Astrocyte (in vitro differentiated cells and primary cell): ENCODE results near the gene VEGFB. TPM values are rescaled to one million over a fixed set of nuclear protein-coding genes. Genes with fewer than 3 reads are reported as not detected.

Experiments used
- DNase-seq: peaks from one replicate; pipeline ENCODE4 v3.0.0-alpha.2; 2010; ENCODE audit warnings: low read depth
- FAIRE-seq: peaks from 2 replicates; lab custom pipeline; 2011; peaks lifted over from hg19 to GRCh38; lab: Jason Lieb, UNC
- H2AFZ ChIP-seq: 2 replicates; pipeline ENCODE4 v1.6.0; 2012; ENCODE audit warnings: low read depth, low read length, inconsistent platforms
- H3K27ac ChIP-seq: 2 replicates; pipeline ENCODE4 v1.5.1; 2011; ENCODE audit warnings: low read depth, low read length, inconsistent platforms
- H3K27me3 ChIP-seq: 2 replicates; pipeline ENCODE4 v1.6.0; 2011; ENCODE audit warnings: low read length, inconsistent platforms; ENCODE audit not compliant: insufficient read depth
- H3K36me3 ChIP-seq: 2 replicates; pipeline ENCODE4 v1.5.1; 2011; ENCODE audit warnings: low read length, inconsistent platforms; ENCODE audit not compliant: insufficient read depth
- H3K4me1 ChIP-seq: 2 replicates; pipeline ENCODE4 v1.5.1; 2011; ENCODE audit warnings: low read length, inconsistent platforms; ENCODE audit not compliant: insufficient read depth
- H3K4me2 ChIP-seq: 2 replicates; pipeline ENCODE4 v1.6.0; 2012; ENCODE audit warnings: low read length, inconsistent platforms
- H3K4me3 ChIP-seq: 2 replicates; pipeline ENCODE4 v1.5.1; 2011; ENCODE audit warnings: low read depth, mild to moderate bottlenecking, low read length, inconsistent platforms; ENCODE audit not compliant: insufficient read depth
- H3K79me2 ChIP-seq: 2 replicates; pipeline ENCODE4 v1.6.0; 2012; ENCODE audit warnings: mild to moderate bottlenecking, low read length, inconsistent platforms; ENCODE audit not compliant: insufficient read depth
- H3K9ac ChIP-seq: 2 replicates; pipeline ENCODE4 v1.6.0; 2012; ENCODE audit warnings: mild to moderate bottlenecking, low read length, inconsistent platforms
- H3K9me3 ChIP-seq: 2 replicates; pipeline ENCODE4 v1.5.1; 2012; ENCODE audit warnings: low read depth, mild to moderate bottlenecking, low read length, inconsistent platforms; ENCODE audit not compliant: insufficient read depth
- H4K20me1 ChIP-seq: 2 replicates; pipeline ENCODE4 v1.6.0; 2012; ENCODE audit warnings: low read length, inconsistent platforms; ENCODE audit not compliant: insufficient read depth
- H3K27ac Mint-ChIP-seq: one replicate; pipeline ENCODE4 v1.8.0; 2021; ENCODE audit warnings: mild to moderate bottlenecking, mixed read lengths; ENCODE audit not compliant: unreplicated experiment
- H3K27me3 Mint-ChIP-seq: one replicate; pipeline ENCODE4 v1.8.0; 2021; ENCODE audit warnings: low read depth, mixed read lengths; ENCODE audit not compliant: unreplicated experiment
- H3K36me3 Mint-ChIP-seq: one replicate; pipeline ENCODE4 v1.8.0; 2021; ENCODE audit warnings: low read depth, mixed read lengths; ENCODE audit not compliant: unreplicated experiment
- H3K4me1 Mint-ChIP-seq: one replicate; pipeline ENCODE4 v1.8.0; 2021; ENCODE audit warnings: low read depth, mixed read lengths; ENCODE audit not compliant: unreplicated experiment
- H3K4me3 Mint-ChIP-seq: one replicate; pipeline ENCODE4 v1.8.0; 2021; ENCODE audit warnings: mild to moderate bottlenecking, moderate library complexity, mixed read lengths; ENCODE audit not compliant: unreplicated experiment
- H3K9me3 Mint-ChIP-seq: one replicate; pipeline ENCODE4 v1.8.0; 2021; ENCODE audit warnings: mild to moderate bottlenecking, mixed read lengths; ENCODE audit not compliant: unreplicated experiment
- CTCF ChIP-seq: IDR thresholded peaks from 2 replicates; pipeline ENCODE4 v1.5.1; 2011; ENCODE audit warnings: low read depth, mild to moderate bottlenecking, inconsistent platforms, low read length, moderate library complexity; ENCODE audit not compliant: insufficient read depth
- EZH2 ChIP-seq: IDR thresholded peaks from 2 replicates; pipeline ENCODE4 v1.6.1; 2012; ENCODE audit warnings: mild to moderate bottlenecking, low read length, inconsistent platforms; ENCODE audit not compliant: insufficient read depth
- total RNA-seq: library from RNA; stranded (reverse); gene quantifications from 2 replicates; pipeline ENCODE4 v1.2.1, GENCODE V29; 2021

VEGFB gene
- total RNA-seq, 1 donor from 2014 or later, result 30.4 TPM

GRCh38 chr11:64251016-64251752, 16.8 kb downstream of the VEGFB start, which contains the start of gene PLCB3:
Gene PLCB3 (plus strand): TSS chr11:64251530. CDS start chr11:64251650, 120 bp downstream.
- no peak for FAIRE-seq

GRCh38 chr11:64251753-64252002, 17.3 kb downstream of the VEGFB start:
- Mint-ChIP-seq H3K27me3 (no peaks in the 10 kb centered on the region), H3K4me3 (peak overlapping the region; percentile 91), H3K9me3 (no peaks in the 10 kb centered on the region), H3K27ac (peak overlapping the region; percentile 87), H3K36me3 (peaks cover 7% of the 10 kb centered on the region), H3K4me1 (peaks cover 9% of the 10 kb centered on the region)
- DNase-seq, result no peak
- peaks cover 29% of the 10 kb centered on the region for H4K20me1 ChIP-seq
- H3K4me3 ChIP-seq, result peak overlapping the region; percentile 80
- no peaks in the 10 kb centered on the region for H3K9me3 ChIP-seq
- peaks cover 29% of the 10 kb centered on the region for H3K79me2 ChIP-seq
- H3K4me1 ChIP-seq, result peaks cover 22% of the 10 kb centered on the region
- H3K4me2 ChIP-seq, result peak overlapping the region; percentile 99
- H3K9ac ChIP-seq, result peak overlapping the region; percentile 88
- no peak for FAIRE-seq
- peaks cover 5% of the 10 kb centered on the region for H3K36me3 ChIP-seq
- peak overlapping the region; percentile 55 for H2AFZ ChIP-seq
- TF ChIP-seq CTCF (no peak), EZH2 (no peak)
- H3K27ac ChIP-seq, result peak overlapping the region; percentile 33
- no peaks in the 10 kb centered on the region for H3K27me3 ChIP-seq

More at GRCh38 chr11:64251016-64251752, 16.8 kb downstream of the VEGFB start, which contains the start of gene PLCB3:
- TF ChIP-seq EZH2 (no peak), CTCF (peak; percentile 27)
- Histone ChIP-seq H3K36me3 (peaks cover 3% of the 10 kb centered on the region), H3K4me1 (peaks cover 22% of the 10 kb centered on the region), H3K27me3 (no peaks in the 10 kb centered on the region), H3K4me3 (peak within 1 kb of the TSS; percentile 80), H2AFZ (peak within 1 kb of the TSS; percentile 78), H3K27ac (peak within 1 kb of the TSS; percentile 33), H3K79me2 (peaks cover 31% of the 10 kb centered on the region), H4K20me1 (peaks cover 29% of the 10 kb centered on the region), H3K9me3 (no peaks in the 10 kb centered on the region), H3K4me2 (peak within 1 kb of the TSS; percentile 99), H3K9ac (peak within 1 kb of the TSS; percentile 88)
- Mint-ChIP-seq H3K4me3 (peak within 1 kb of the TSS; percentile 91), H3K9me3 (no peaks in the 10 kb centered on the region), H3K36me3 (peaks cover 7% of the 10 kb centered on the region), H3K27me3 (no peaks in the 10 kb centered on the region), H3K27ac (peak within 1 kb of the TSS; percentile 87), H3K4me1 (peaks cover 9% of the 10 kb centered on the region)
- no peak for DNase-seq
